Esophagus squamous epithelium (tissue), 4 donors: Measurements from ENCODE around the gene MIEN1.

Experiments
- POLR2A ChIP-seq, 4 donors: fragments of 450-650 bp; IDR thresholded peaks; one replicate each; pipeline ENCODE4 v1.6.1; 2017; ENCODE audit warnings: antibody characterized with exemption in 4 of 4, mild to moderate bottlenecking in 4 of 4, moderate library complexity in 3 of 4
- TF ChIP-seq, protein P1 (sequence below), 6 experiments: fragments of 450-650 bp in 4 of 6; fragments of 200-600 bp in 2 of 6; sonication (generic) in 2 of 6; IDR thresholded peaks; one replicate each; pipeline ENCODE4 v1.5.1; 2016 to 2019; ENCODE audit warnings: antibody characterized with exemption in 6 of 6, mild to moderate bottlenecking in 4 of 6, moderate library complexity in 4 of 6

GRCh38 chr17:39694593-39694992 is 35.7 kb downstream of the MIEN1 start:
- TF ChIP-seq, protein P1, sequence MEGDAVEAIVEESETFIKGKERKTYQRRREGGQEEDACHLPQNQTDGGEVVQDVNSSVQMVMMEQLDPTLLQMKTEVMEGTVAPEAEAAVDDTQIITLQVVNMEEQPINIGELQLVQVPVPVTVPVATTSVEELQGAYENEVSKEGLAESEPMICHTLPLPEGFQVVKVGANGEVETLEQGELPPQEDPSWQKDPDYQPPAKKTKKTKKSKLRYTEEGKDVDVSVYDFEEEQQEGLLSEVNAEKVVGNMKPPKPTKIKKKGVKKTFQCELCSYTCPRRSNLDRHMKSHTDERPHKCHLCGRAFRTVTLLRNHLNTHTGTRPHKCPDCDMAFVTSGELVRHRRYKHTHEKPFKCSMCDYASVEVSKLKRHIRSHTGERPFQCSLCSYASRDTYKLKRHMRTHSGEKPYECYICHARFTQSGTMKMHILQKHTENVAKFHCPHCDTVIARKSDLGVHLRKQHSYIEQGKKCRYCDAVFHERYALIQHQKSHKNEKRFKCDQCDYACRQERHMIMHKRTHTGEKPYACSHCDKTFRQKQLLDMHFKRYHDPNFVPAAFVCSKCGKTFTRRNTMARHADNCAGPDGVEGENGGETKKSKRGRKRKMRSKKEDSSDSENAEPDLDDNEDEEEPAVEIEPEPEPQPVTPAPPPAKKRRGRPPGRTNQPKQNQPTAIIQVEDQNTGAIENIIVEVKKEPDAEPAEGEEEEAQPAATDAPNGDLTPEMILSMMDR (IDR thresholded peaks at IDR 0.05): no peak
- no peak for TF ChIP-seq POLR2A (IDR thresholded peaks at IDR 0.05)
